GM13977 (cell line): Measurements from ENCODE around the gene NUP62.

Experiments used
- DNase-seq: peaks from one replicate; pipeline ENCODE4 v3.0.0; 2012; ENCODE audit warnings: low spot score
- in situ Hi-C: fragments of 300-500 bp; cut with MboI; formaldehyde crosslinking; loops from one replicate; pipeline ENCODE4 v1.12.0; 2022; ENCODE audit warnings: low sequenced_read_pairs, low pct_unique_long_range_greater_than_20kb, mixed read lengths, inconsistent platforms; ENCODE audit not compliant: unreplicated experiment
- TF ChIP-seq, protein P1 (sequence below): IDR thresholded peaks from 2 replicates; pipeline ENCODE4 v1.5.1; 2012; ENCODE audit warnings: mild to moderate bottlenecking, control low read depth; ENCODE audit not compliant: insufficient read depth; ENCODE audit errors: extremely low read depth, missing control alignments

Gene NUP62

DNA sequence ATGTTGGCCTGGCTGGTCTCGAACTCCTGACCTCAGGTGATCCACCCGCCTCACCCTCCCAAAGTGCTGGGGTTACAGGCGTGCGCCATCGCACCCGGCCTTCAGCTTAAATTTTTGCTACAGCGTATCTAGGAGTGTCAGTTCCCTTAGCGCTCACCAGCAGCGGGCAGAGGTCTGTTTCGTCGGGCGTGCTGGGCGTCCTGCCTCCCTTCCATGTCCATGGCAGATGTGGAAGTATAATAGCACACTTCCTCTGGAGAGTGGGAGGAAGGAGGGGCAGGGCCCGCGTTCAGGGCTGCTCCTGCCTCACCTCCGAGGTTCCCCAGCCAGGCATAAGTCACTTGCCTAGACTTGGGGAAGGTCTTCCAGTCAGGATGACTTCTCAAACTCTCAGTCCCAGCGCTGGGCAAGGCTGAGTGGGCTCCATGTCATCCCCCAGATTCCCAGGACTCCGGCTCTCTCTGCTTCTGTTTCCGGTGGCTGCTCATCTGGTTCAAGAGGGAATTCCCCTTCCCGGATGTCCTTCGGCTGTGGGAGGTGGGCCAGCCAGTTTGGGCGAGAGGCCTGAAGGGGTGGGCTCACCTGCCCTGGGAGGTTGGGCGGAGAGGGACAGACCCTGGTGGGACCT is 42.2 kb downstream of the NUP62 start:
- TF ChIP-seq, protein P1, sequence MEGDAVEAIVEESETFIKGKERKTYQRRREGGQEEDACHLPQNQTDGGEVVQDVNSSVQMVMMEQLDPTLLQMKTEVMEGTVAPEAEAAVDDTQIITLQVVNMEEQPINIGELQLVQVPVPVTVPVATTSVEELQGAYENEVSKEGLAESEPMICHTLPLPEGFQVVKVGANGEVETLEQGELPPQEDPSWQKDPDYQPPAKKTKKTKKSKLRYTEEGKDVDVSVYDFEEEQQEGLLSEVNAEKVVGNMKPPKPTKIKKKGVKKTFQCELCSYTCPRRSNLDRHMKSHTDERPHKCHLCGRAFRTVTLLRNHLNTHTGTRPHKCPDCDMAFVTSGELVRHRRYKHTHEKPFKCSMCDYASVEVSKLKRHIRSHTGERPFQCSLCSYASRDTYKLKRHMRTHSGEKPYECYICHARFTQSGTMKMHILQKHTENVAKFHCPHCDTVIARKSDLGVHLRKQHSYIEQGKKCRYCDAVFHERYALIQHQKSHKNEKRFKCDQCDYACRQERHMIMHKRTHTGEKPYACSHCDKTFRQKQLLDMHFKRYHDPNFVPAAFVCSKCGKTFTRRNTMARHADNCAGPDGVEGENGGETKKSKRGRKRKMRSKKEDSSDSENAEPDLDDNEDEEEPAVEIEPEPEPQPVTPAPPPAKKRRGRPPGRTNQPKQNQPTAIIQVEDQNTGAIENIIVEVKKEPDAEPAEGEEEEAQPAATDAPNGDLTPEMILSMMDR: no peak
- in situ Hi-C loops: no loop called here
- no peak for DNase-seq

DNA sequence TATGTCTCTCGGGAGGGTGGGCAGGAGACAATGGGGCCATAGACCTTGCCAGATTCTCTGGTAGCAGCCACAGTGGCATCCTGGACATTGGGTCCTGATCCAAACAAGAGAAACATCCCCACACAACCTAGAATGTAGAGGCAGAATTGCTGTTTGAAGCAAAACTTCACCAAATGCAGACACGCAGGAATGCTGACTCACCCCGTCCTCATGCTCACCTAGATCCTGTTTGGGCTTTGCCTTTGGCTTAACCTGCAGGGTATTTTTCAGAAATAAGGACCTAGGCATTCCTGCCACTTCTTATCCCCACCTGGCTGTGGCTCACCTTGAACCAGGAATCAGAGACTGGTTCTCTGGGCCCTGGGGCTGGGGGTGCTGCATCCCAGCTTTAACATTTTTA is 44.5 kb downstream of the NUP62 start:
- no peak for DNase-seq
- in situ Hi-C loops: no loop called here

DNA sequence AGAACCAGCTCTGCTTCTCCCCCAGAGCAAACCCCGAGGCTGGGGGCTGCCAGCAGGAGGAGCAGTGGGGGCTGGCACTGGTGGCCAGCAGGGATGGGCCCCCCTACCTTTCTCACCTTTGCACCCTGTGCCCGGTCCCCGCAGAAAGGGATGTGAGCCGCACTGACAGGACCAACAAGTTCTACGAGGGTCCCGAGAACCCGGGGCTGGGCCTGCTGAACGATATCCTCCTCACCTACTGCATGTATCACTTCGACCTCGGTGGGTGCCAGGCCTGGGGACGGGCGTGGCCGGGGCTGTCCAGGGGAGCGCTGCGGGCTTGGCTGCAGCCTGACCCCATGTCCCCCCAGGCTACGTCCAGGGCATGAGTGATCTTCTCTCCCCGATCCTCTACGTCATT is 45.2 kb downstream of the NUP62 start:
- TF ChIP-seq, protein P1: no peak
- in situ Hi-C loops: no loop called here
- DNase-seq: no peak

More for the DNA sequence above, 44.5 kb downstream of the NUP62 start:
- TF ChIP-seq, protein P1: no peak

DNA sequence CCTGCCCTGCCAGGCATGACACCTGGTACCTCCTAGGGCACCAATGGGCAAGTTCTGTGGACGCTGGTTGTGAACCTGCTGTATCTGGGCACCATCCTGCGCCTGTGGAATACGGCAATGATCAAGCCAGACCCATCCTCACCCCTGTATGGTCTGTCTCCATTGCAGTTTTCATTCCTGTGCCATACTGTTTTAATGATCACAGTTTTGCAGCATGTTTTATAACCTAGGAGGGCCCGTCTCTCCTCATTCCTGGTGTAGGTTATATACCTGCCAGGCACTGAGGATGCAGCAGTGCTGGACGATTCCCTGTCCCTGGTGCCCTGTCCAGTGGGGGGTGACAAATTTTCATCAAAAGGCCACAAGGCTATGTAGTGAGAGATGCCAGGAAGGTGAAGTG is 46.2 kb downstream of the NUP62 start:
- no peak for DNase-seq
- in situ Hi-C loops: no loop called here
- TF ChIP-seq, protein P1: no peak

DNA sequence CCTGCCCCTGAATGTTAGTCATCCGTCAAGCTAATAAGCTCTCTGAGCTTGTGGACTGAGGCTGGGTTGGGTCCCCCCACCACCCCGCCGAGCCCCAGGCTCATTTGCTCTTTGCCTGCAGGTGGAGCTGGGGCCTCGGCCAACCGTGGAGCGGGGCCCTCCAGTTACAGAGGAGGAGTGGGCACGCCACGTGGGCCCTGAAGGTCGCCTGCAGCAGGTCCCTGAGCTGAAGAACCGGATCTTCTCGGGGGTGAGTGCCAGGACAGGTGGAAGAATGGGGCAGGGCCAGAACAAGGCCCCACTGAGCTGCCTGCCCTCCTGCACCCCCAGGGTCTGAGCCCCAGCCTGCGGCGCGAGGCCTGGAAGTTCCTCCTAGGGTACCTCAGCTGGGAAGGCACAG is 46.7 kb downstream of the NUP62 start:
- DNase-seq: no peak
- in situ Hi-C loops: no loop called here
- TF ChIP-seq, protein P1: no peak

DNA sequence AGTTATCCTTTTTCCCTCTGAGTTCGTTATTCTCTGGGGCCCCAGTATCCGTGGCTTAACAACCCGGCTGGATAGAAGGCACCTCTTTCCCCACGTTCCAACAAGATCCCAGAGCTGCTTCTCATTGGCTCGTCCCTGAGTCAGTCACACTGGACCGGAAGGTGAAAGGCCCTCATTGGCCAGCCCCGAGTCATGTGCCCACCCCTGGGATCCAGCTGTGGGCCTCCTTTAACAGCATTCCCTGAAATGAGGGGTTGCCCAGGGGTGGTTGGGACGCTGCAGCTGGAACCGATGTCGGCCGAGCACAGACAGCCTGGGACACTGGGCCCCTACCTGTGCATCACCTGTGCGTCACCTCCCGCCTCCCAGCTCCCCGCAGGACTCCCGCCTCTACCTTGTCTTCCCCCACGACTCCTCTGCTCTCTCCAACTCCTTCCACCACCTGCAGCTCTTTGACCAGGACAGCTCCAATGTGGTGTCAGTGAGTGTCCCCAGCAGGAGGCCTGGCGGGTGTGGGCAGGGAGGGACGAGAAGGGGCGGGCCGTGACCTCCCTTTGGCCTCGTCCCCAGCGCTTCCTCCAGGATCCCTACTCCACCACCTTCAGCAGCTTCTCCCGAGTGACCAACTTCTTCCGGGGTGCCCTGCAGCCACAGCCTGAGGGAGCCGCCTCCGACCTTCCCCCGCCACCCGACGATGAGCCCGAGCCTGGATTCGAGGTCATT is 47.5 kb downstream of the NUP62 start:
- TF ChIP-seq, protein P1: no peak
- in situ Hi-C loops: no loop called here
- DNase-seq: no peak
